H1 (cell line): ENCODE results near the gene FMN2. TPM values are rescaled to one million over a fixed set of nuclear protein-coding genes. Genes with fewer than 3 reads are reported as not detected.

Source experiments
- CTCF ChIA-PET: fragments of 300-600 bp; sonication (Branson Sonifier 250); formaldehyde crosslinking; loops from one replicate; lab custom pipeline; 2021; ENCODE audit not compliant: partially characterized antibody; lab: Charles Lee
- POLR2A ChIA-PET: fragments of 300-600 bp; sonication (Branson Sonifier 250); formaldehyde crosslinking; loops from one replicate; lab custom pipeline; 2021; ENCODE audit warnings: inconsistent platforms; ENCODE audit not compliant: partially characterized antibody; lab: Charles Lee
- DNase-seq, 2 experiments: peaks; one replicate each; pipeline versions ENCODE4 v3.0.0 to v3.0.0-alpha.2; 2010 to 2022; ENCODE audit warnings: low spot score in 2 of 2, low read depth in 1 of 2, mixed read lengths in 1 of 2
- FAIRE-seq: peaks from 2 replicates; lab custom pipeline; 2011; peaks lifted over from hg19 to GRCh38; lab: Jason Lieb, UNC
- H2AFZ ChIP-seq: 2 replicates; pipeline ENCODE4 v1.8.1; 2012; ENCODE audit warnings: low read length, inconsistent platforms
- H2AK5ac ChIP-seq: 2 replicates; pipeline ENCODE4 v1.6.1; 2013; ENCODE audit warnings: low read depth, low read length
- H2BK120ac ChIP-seq: replicated peaks from 2 replicates; pipeline ENCODE3; 2013; ENCODE audit warnings: low read depth, low read length, inconsistent platforms
- H2BK12ac ChIP-seq: 2 replicates; pipeline ENCODE4 v1.6.1; 2013; ENCODE audit warnings: low read depth, low read length
- H2BK15ac ChIP-seq: 2 replicates; pipeline ENCODE4 v1.6.1; 2013; ENCODE audit warnings: low read length
- H2BK20ac ChIP-seq: 2 replicates; pipeline ENCODE4 v1.6.1; 2013; ENCODE audit warnings: low read length
- H2BK5ac ChIP-seq: 2 replicates; pipeline ENCODE4 v1.6.1; 2013; ENCODE audit warnings: low read depth, low read length
- H3K14ac ChIP-seq: 2 replicates; pipeline ENCODE4 v1.6.1; 2013; ENCODE audit warnings: inconsistent platforms; ENCODE audit not compliant: insufficient read length
- H3K18ac ChIP-seq: 2 replicates; pipeline ENCODE4 v1.6.1; 2013; ENCODE audit warnings: low read length; ENCODE audit errors: extremely low read depth
- H3K23ac ChIP-seq: 2 replicates; pipeline ENCODE4 v1.6.1; 2013; ENCODE audit warnings: inconsistent platforms; ENCODE audit not compliant: insufficient read length
- H3K23me2 ChIP-seq: 2 replicates; pipeline ENCODE4 v1.6.1; 2013; ENCODE audit warnings: low read depth, low read length
- H3K27ac ChIP-seq: 2 replicates; pipeline ENCODE4 v1.6.1; 2011; ENCODE audit warnings: low read depth, low read length, inconsistent platforms
- H3K27me3 ChIP-seq, 4 experiments: replicated peaks in 1 of 4; 1 replicate in 1 of 4; 2 replicates in 3 of 4; pipeline versions ENCODE4 v1.6.1 to v1.8.1; 2011 to 2013; ENCODE audit warnings: low read length in 3 of 4, mild to moderate bottlenecking in 3 of 4, inconsistent platforms in 2 of 4, mixed read lengths in 2 of 4, moderate library complexity in 1 of 4; ENCODE audit not compliant: control insufficient read depth in 3 of 4, insufficient read depth in 3 of 4; ENCODE audit errors: extremely low read depth in 1 of 4
- H3K36me3 ChIP-seq, 4 experiments: 2 replicates each; pipeline versions ENCODE4 v1.6.1 to v1.8.1; 2011 to 2013; ENCODE audit warnings: mild to moderate bottlenecking in 4 of 4, low read length in 3 of 4, moderate library complexity in 2 of 4, control low read depth in 1 of 4, inconsistent platforms in 1 of 4; ENCODE audit not compliant: insufficient read depth in 4 of 4, control insufficient read depth in 2 of 4
- H3K4ac ChIP-seq: replicated peaks from 2 replicates; pipeline ENCODE3; 2013; ENCODE audit warnings: low read length, low read depth, mixed read lengths, inconsistent platforms; ENCODE audit not compliant: insufficient read length
- H3K4me1 ChIP-seq, 4 experiments: replicated peaks in 1 of 4; 1 replicate in 1 of 4; 2 replicates in 3 of 4; pipeline versions ENCODE4 v1.6.1 to v1.8.1; 2011 to 2013; ENCODE audit warnings: low read length in 3 of 4, inconsistent platforms in 2 of 4, mixed read lengths in 1 of 4; ENCODE audit not compliant: insufficient read depth in 4 of 4, control insufficient read depth in 3 of 4
- H3K4me2 ChIP-seq, 2 experiments: 2 replicates each; pipeline versions ENCODE4 v1.6.1 to v1.8.1; 2011 to 2013; ENCODE audit warnings: low read depth in 2 of 2, low read length in 2 of 2, control low read depth in 1 of 2, inconsistent platforms in 1 of 2, mild to moderate bottlenecking in 1 of 2; ENCODE audit not compliant: insufficient read depth in 1 of 2
- H3K4me3 ChIP-seq, 4 experiments: fragments of 200-600, 300-600 bp in 1 of 4; sonication (generic), shearing (Covaris generic), sonication (Bioruptor Twin) in 1 of 4; 2 replicates each; pipeline versions ENCODE4 v1.5.1 to v1.8.1; 2011 to 2016; ENCODE audit warnings: low read length in 4 of 4, low read depth in 3 of 4, control low read depth in 2 of 4, inconsistent platforms in 2 of 4, mild to moderate bottlenecking in 2 of 4, mixed read lengths in 1 of 4, moderate library complexity in 1 of 4; ENCODE audit not compliant: insufficient read depth in 2 of 4; ENCODE audit errors: extremely low read depth in 1 of 4
- H3K56ac ChIP-seq: replicated peaks from 2 replicates; pipeline ENCODE3; 2013; ENCODE audit warnings: low read depth, mild to moderate bottlenecking, mixed read lengths, low read length, inconsistent platforms; ENCODE audit not compliant: insufficient read length
- H3K79me1 ChIP-seq: 2 replicates; pipeline ENCODE4 v1.6.1; 2013; ENCODE audit warnings: low read depth, low read length, control low read depth
- H3K79me2 ChIP-seq, 2 experiments: 2 replicates each; pipeline versions ENCODE4 v1.6.1 to v1.8.1; 2012 to 2013; ENCODE audit warnings: low read length in 2 of 2, mild to moderate bottlenecking in 2 of 2, inconsistent platforms in 1 of 2; ENCODE audit not compliant: insufficient read depth in 2 of 2, control insufficient read depth in 1 of 2
- H3K9ac ChIP-seq, 4 experiments: replicated peaks in 1 of 4; 1 replicate in 1 of 4; 2 replicates in 3 of 4; pipeline versions ENCODE4 v1.6.1 to v1.8.1; 2011 to 2013; ENCODE audit warnings: low read depth in 3 of 4, low read length in 3 of 4, control low read depth in 2 of 4, mild to moderate bottlenecking in 2 of 4, moderate library complexity in 2 of 4, inconsistent platforms in 1 of 4; ENCODE audit errors: extremely low read depth in 1 of 4
- H3K9me3 ChIP-seq, 2 experiments: 2 replicates each; pipeline versions ENCODE4 v1.6.1 to v1.8.1; 2012 to 2013; ENCODE audit warnings: mild to moderate bottlenecking in 2 of 2, moderate library complexity in 2 of 2, control low read depth in 1 of 2, inconsistent platforms in 1 of 2, low read depth in 1 of 2, low read length in 1 of 2, mixed read lengths in 1 of 2; ENCODE audit not compliant: insufficient read depth in 2 of 2
- H4K20me1 ChIP-seq, 2 experiments: replicated peaks in 1 of 2; 2 replicates each; pipeline versions ENCODE3 to v1.8.1; 2011 to 2013; ENCODE audit warnings: inconsistent platforms in 2 of 2, low read length in 2 of 2, mild to moderate bottlenecking in 1 of 2; ENCODE audit not compliant: insufficient read depth in 2 of 2, control insufficient read depth in 1 of 2
- H4K5ac ChIP-seq: 2 replicates; pipeline ENCODE4 v1.6.1; 2013; ENCODE audit warnings: low read length, low read depth, mixed read lengths, inconsistent platforms; ENCODE audit not compliant: insufficient read length
- H4K8ac ChIP-seq: 2 replicates; pipeline ENCODE4 v1.8.0; 2013; ENCODE audit warnings: mild to moderate bottlenecking, moderate library complexity, low read length, inconsistent platforms; ENCODE audit not compliant: insufficient read depth; ENCODE audit errors: extremely low read depth
- H4K91ac ChIP-seq: replicated peaks from 2 replicates; pipeline ENCODE3; 2013; ENCODE audit warnings: low read length, mixed read lengths, inconsistent platforms; ENCODE audit not compliant: insufficient read length
- ASH2L ChIP-seq: fragments of 200-600, 300-600 bp; sonication (generic); IDR thresholded peaks from one replicate; pipeline ENCODE4 v1.7.1; 2017; ENCODE audit warnings: low read length
- CBX5 ChIP-seq: fragments of 300-800, 300-1000 bp; sonication (generic); IDR thresholded peaks from 2 replicates; pipeline ENCODE4 v1.7.1; 2016; ENCODE audit warnings: antibody characterized with exemption, low read length, low read depth
- CHD2 ChIP-seq: IDR thresholded peaks from 2 replicates; pipeline ENCODE4 v1.6.1; 2012; ENCODE audit warnings: low read length, improper control_type of control experiment
- EZH2 ChIP-seq: fragments of 200-600 bp; sonication (generic); IDR thresholded peaks from 2 replicates; pipeline ENCODE4 v1.7.1; 2012; ENCODE audit warnings: low read depth, mild to moderate bottlenecking, moderate library complexity, low read length, inconsistent platforms; ENCODE audit not compliant: severe bottlenecking
- GABPA ChIP-seq: IDR thresholded peaks from 2 replicates; pipeline ENCODE4 v1.6.1; 2011; ENCODE audit warnings: mild to moderate bottlenecking, low read length, moderate library complexity, borderline replicate concordance; ENCODE audit not compliant: insufficient read depth
- JUND ChIP-seq: IDR thresholded peaks from 2 replicates; pipeline ENCODE4 v1.6.1; 2011; ENCODE audit warnings: mild to moderate bottlenecking, improper control_type of control experiment, low read length
- NANOG ChIP-seq: IDR thresholded peaks from 2 replicates; pipeline ENCODE4 v1.6.1; 2011; ENCODE audit warnings: low read length, low read depth, mild to moderate bottlenecking, inconsistent platforms; ENCODE audit not compliant: insufficient read depth, poor library complexity, severe bottlenecking
- POU5F1 ChIP-seq: IDR thresholded peaks from 2 replicates; pipeline ENCODE4 v1.6.1; 2011; ENCODE audit warnings: low read depth, mild to moderate bottlenecking, low read length, moderate library complexity
- RFX5 ChIP-seq: IDR thresholded peaks from 2 replicates; pipeline ENCODE4 v1.6.1; 2011; ENCODE audit warnings: low read depth, low read length, improper control_type of control experiment, borderline replicate concordance
- SIN3A ChIP-seq, 2 experiments: IDR thresholded peaks in 1 of 2; conservative IDR thresholded peaks in 1 of 2; 2 replicates each; pipeline ENCODE4 v1.6.1; 2011 to 2012; ENCODE audit warnings: low read length in 2 of 2, improper control_type of control experiment in 1 of 2, low read depth in 1 of 2, mild to moderate bottlenecking in 1 of 2
- SIX5 ChIP-seq: IDR thresholded peaks from 2 replicates; pipeline ENCODE4 v1.6.1; 2011; ENCODE audit warnings: mild to moderate bottlenecking, low read depth, low read length
- SP1 ChIP-seq: IDR thresholded peaks from 2 replicates; pipeline ENCODE4 v1.6.1; 2011; ENCODE audit warnings: low read depth, low read length
- YY1 ChIP-seq: IDR thresholded peaks from 2 replicates; pipeline ENCODE4 v1.6.1; 2011; ENCODE audit warnings: low read depth, mild to moderate bottlenecking, low read length
- WGBS, 2 experiments: shearing (Covaris generic) in 1 of 2; methylation state at CpG; one replicate each; pipeline versions ENCODE4 v1.1.6 to v1.1.7; 2013 to 2015; ENCODE audit warnings: low lambda C conversion rate in 2 of 2, mixed read lengths in 2 of 2, inconsistent platforms in 1 of 2, low coverage in 1 of 2, missing lambda C conversion rate in 1 of 2; ENCODE audit not compliant: insufficient replicate concordance in 2 of 2, insufficient coverage in 1 of 2, insufficient read length in 1 of 2; ENCODE audit errors: extremely low coverage in 1 of 2, missing lambda C conversion rate in 1 of 2; 5-methylcytosine and 5-hydroxymethylcytosine counted together
- polyA plus RNA-seq, 7 experiments: library from polyadenylated mRNA; depleted of rRNA in 3 of 7; stranded (reverse) in 5 of 7; unstranded in 2 of 7; fragments of >200 nt in 5 of 7; fragments of 200-250 nt in 2 of 7; gene quantifications; 1 replicate in 5 of 7; 2 replicates in 1 of 7; 4 replicates in 1 of 7; pipeline versions ENCODE4 v1.2.1 to v1.2.3, GENCODE V29; 2011 to 2013; ENCODE audit warnings: missing spikeins in 2 of 7, mixed read lengths in 2 of 7
- total RNA-seq: library from RNA; stranded (reverse); fragmentation: NEBNext Ultra II Directional; extraction: Animal tissue kit (Norgen Biotek cat#: 25700); gene quantifications from 2 replicates; pipeline ENCODE4 v1.2.1, GENCODE V29; 2021

FMN2 gene
- total and polyA plus RNA-seq, 2 of the 8 experiments (the other 6 are each of a cell fraction or from before 2014, with no cell fraction given), result 0.83 to 2.0 TPM

- no peak overlapping the region for H3K4me3 ChIP-seq
- H2AFZ ChIP-seq, result no peak overlapping the region
- no peak overlapping the region for H4K8ac ChIP-seq
- H4K91ac ChIP-seq, result no peak overlapping the region
- H3K23me2 ChIP-seq, result no peaks in the 10 kb centered on the region
- no peak overlapping the region for H2BK15ac ChIP-seq
- H3K36me3 ChIP-seq, result no peaks in the 10 kb centered on the region
- H3K79me1 ChIP-seq, result no peaks in the 10 kb centered on the region
- H2AK5ac ChIP-seq, result no peak overlapping the region
- H3K9ac ChIP-seq, result no peak overlapping the region
- H3K27ac ChIP-seq, result no peak overlapping the region
- H2BK12ac ChIP-seq, result no peak overlapping the region
- DNase-seq (no peak), FAIRE-seq (no peak)
- H2BK20ac ChIP-seq, result no peak overlapping the region
- no peaks in the 10 kb centered on the region for H3K4me1 ChIP-seq
- CTCF ChIA-PET, result interaction anchor here (0.8 to 1.5 kb wide), 3 partner anchors 12 to 203 kb away, joined by 3 to 4 read pairs (median 3); no protein-coding TSS in a partner anchor
- H3K79me2 ChIP-seq, result no peaks in the 10 kb centered on the region
- no peak overlapping the region for H3K56ac ChIP-seq
- TF ChIP-seq RFX5, result no peak
- TF ChIP-seq SP1, result no peak
- no peak for TF ChIP-seq YY1
- TF ChIP-seq EZH2, result no peak
- no peak for TF ChIP-seq SIX5
- no peak for TF ChIP-seq CBX5
- no peak for TF ChIP-seq NANOG
- no peak for TF ChIP-seq ASH2L
- TF ChIP-seq GABPA, result no peak
- TF ChIP-seq POU5F1, result no peak
- TF ChIP-seq SIN3A (conservative IDR thresholded peaks at IDR 0.05 in 1 of 2, IDR thresholded peaks at IDR 0.05 in 1 of 2; ENCODE audit: low read depth in 1 of 2, low read length in 2 of 2), result no peak
- no peak for TF ChIP-seq JUND
- TF ChIP-seq CHD2, result no peak
- H4K5ac ChIP-seq, result no peak overlapping the region
- no peaks in the 10 kb centered on the region for H4K20me1 ChIP-seq
- no peak overlapping the region for H3K4me2 ChIP-seq
- H3K14ac ChIP-seq, result no peak overlapping the region
- H3K4ac ChIP-seq, result no peak overlapping the region
- no peak overlapping the region for H3K18ac ChIP-seq
- no peak overlapping the region for H2BK5ac ChIP-seq
- WGBS, 2 experiments, result 92% methylated on average over 2 of the region's 2 CpGs; no CpG with 5 or more reads in 1 of the 2 experiments
- no peak overlapping the region for H2BK120ac ChIP-seq
- H3K23ac ChIP-seq, result no peak overlapping the region
- POLR2A ChIA-PET, result no interaction called here
- H3K9me3 ChIP-seq, result no peaks in the 10 kb centered on the region
- H3K27me3 ChIP-seq, result no peaks in the 10 kb centered on the region
Observed at GRCh38 chr1:240155605-240156004, 63.9 kb downstream of the FMN2 start.
